ENCODE results near the gene NTM.
A peak's percentile ranks its signal among the peaks of the same experiment; 100 is the strongest.

Gene NTM

GRCh38 chr11:131867457-131868257 lies 497.2 kb downstream of the NTM start:
- Histone ChIP-seq H3K4me3 (ENCODE audit: low read depth, low read length, poor library complexity, severe bottlenecking) (no peak overlapping the region), H3K9me3 (ENCODE audit: low read length) (no peaks in the 10 kb centered on the region), H3K4me2 (ENCODE audit: low read length) (no peak overlapping the region), H3K9ac (ENCODE audit: low read length) (no peak overlapping the region), H3K9me2 (ENCODE audit: low read depth, low read length) (no peaks in the 10 kb centered on the region), H4K20me1 (ENCODE audit: insufficient read depth, low read length) (no peaks in the 10 kb centered on the region), H3K27ac (ENCODE audit: low read depth, low read length, poor library complexity, severe bottlenecking) (no peak overlapping the region), H3K79me2 (ENCODE audit: insufficient read depth, low read length) (no peaks in the 10 kb centered on the region), H3K4me1 (ENCODE audit: insufficient read depth, low read length, severe bottlenecking) (no peaks in the 10 kb centered on the region), H3K27me3 (ENCODE audit: insufficient read depth, low read length) (no peaks in the 10 kb centered on the region), H3K36me3 (ENCODE audit: insufficient read depth, low read length) (no peaks in the 10 kb centered on the region), H2AFZ (ENCODE audit: low read length) (no peak overlapping the region), H3F3A (ENCODE audit: insufficient read depth, low read length) (no peaks in the 10 kb centered on the region)
- TF ChIP-seq CTCF (IDR thresholded peaks at IDR 0.05; ENCODE audit: low read length) (peak; percentile 52), EZH2 (IDR thresholded peaks at IDR 0.05; ENCODE audit: borderline replicate concordance, low read length) (no peak)

GRCh38 chr11:131868629-131869507 lies 498.5 kb downstream of the NTM start:
- Histone ChIP-seq H3K4me2 (ENCODE audit: low read length) (no peak overlapping the region), H3K36me3 (ENCODE audit: insufficient read depth, low read length) (no peaks in the 10 kb centered on the region), H3K4me1 (ENCODE audit: insufficient read depth, low read length, severe bottlenecking) (no peaks in the 10 kb centered on the region), H2AFZ (ENCODE audit: low read length) (no peak overlapping the region), H3K79me2 (ENCODE audit: insufficient read depth, low read length) (no peaks in the 10 kb centered on the region), H3K27me3 (ENCODE audit: insufficient read depth, low read length) (no peaks in the 10 kb centered on the region), H3K4me3 (ENCODE audit: low read depth, low read length, poor library complexity, severe bottlenecking) (no peak overlapping the region), H3K9me2 (ENCODE audit: low read depth, low read length) (no peaks in the 10 kb centered on the region), H3K27ac (ENCODE audit: low read depth, low read length, poor library complexity, severe bottlenecking) (no peak overlapping the region), H3K9ac (ENCODE audit: low read length) (no peak overlapping the region), H3K9me3 (ENCODE audit: low read length) (no peaks in the 10 kb centered on the region), H4K20me1 (ENCODE audit: insufficient read depth, low read length) (no peaks in the 10 kb centered on the region), H3F3A (ENCODE audit: insufficient read depth, low read length) (no peaks in the 10 kb centered on the region)
- TF ChIP-seq CTCF (IDR thresholded peaks at IDR 0.05; ENCODE audit: low read length) (no peak), EZH2 (IDR thresholded peaks at IDR 0.05; ENCODE audit: borderline replicate concordance, low read length) (no peak)

- Histone ChIP-seq H3K9me3 (ENCODE audit: low read length) (no peaks in the 10 kb centered on the region), H4K20me1 (ENCODE audit: insufficient read depth, low read length) (no peaks in the 10 kb centered on the region), H3K36me3 (ENCODE audit: insufficient read depth, low read length) (no peaks in the 10 kb centered on the region), H3K4me2 (ENCODE audit: low read length) (no peak overlapping the region), H3K27ac (ENCODE audit: low read depth, low read length, poor library complexity, severe bottlenecking) (no peak overlapping the region), H3F3A (ENCODE audit: insufficient read depth, low read length) (no peaks in the 10 kb centered on the region), H3K27me3 (ENCODE audit: insufficient read depth, low read length) (no peaks in the 10 kb centered on the region), H3K79me2 (ENCODE audit: insufficient read depth, low read length) (no peaks in the 10 kb centered on the region), H2AFZ (ENCODE audit: low read length) (no peak overlapping the region), H3K4me1 (ENCODE audit: insufficient read depth, low read length, severe bottlenecking) (no peaks in the 10 kb centered on the region), H3K9me2 (ENCODE audit: low read depth, low read length) (no peaks in the 10 kb centered on the region), H3K9ac (ENCODE audit: low read length) (no peak overlapping the region), H3K4me3 (ENCODE audit: low read depth, low read length, poor library complexity, severe bottlenecking) (no peak overlapping the region)
- TF ChIP-seq CTCF (IDR thresholded peaks at IDR 0.05; ENCODE audit: low read length): no peak
- no peak for TF ChIP-seq EZH2 (IDR thresholded peaks at IDR 0.05; ENCODE audit: borderline replicate concordance, low read length)
Observed at GRCh38 chr11:131870305-131870704, 499.9 kb downstream of the NTM start.

All from OCI-LY1 (cell line).